T1000 (cell line): Measurements from ENCODE around the gene OR4C11.

Source experiments
- DNase-seq: peaks from one replicate; lab custom pipeline; 2025; ENCODE audit warnings: mixed read lengths; lab: John Stamatoyannopoulos, UW

OR4C11 gene, protein sequence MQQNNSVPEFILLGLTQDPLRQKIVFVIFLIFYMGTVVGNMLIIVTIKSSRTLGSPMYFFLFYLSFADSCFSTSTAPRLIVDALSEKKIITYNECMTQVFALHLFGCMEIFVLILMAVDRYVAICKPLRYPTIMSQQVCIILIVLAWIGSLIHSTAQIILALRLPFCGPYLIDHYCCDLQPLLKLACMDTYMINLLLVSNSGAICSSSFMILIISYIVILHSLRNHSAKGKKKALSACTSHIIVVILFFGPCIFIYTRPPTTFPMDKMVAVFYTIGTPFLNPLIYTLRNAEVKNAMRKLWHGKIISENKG

DNA sequence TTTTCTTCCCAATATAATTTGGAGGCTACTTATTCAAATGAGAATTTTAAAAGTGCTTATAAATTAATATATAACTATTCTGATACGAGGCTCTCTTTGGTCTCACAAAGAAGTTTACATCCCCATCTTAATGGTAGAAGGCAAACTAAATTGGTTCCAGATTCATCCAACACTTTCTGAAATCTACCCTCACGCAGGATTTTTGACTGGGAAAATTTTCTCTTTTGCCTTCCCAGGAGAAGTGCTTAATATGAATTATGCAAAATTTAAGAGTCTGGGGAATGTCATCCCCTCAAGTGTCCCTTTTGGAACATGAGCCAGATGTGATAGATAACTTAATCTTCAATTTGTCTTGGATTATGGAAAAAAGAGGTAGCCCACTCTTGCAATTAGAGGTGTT lies at the start of gene OR4C11:
TSS of gene OR4C11 (minus strand) at position 101 of the 400 bp plus-strand sequence. CDS start 3,272 bp downstream, outside the sequence.
- no peak for DNase-seq

DNA sequence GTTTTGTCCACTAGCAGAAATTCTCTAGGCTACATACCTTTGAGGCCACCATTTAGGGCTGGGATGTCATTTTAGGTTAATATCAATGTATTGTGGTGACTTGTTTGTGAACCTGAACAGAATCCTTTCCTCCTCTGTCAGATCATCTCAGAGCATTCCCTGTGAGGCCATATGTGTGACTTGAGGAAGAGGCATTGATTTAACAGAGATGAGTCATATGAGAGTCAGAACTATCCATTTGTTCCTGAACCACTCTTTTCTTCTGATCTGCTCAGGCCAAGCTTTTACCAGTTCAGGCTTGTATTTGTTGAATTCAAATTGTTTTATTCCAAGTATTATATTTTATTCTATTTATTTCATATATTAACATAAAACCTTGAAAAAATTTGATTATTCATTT lies 47.7 kb upstream of the OR4C11 start:
- no peak for DNase-seq

GRCh38 chr11:55652560-55652959 lies 45.1 kb upstream of the OR4C11 start:
- DNase-seq: no peak

GRCh38 chr11:55648027-55648426 lies 40.6 kb upstream of the OR4C11 start, which contains the start of gene OR4S2:
OR4S2 (plus strand) TSS chr11:55648327; CDS start chr11:55650904, 2,577 bp downstream.
- no peak for DNase-seq

DNA sequence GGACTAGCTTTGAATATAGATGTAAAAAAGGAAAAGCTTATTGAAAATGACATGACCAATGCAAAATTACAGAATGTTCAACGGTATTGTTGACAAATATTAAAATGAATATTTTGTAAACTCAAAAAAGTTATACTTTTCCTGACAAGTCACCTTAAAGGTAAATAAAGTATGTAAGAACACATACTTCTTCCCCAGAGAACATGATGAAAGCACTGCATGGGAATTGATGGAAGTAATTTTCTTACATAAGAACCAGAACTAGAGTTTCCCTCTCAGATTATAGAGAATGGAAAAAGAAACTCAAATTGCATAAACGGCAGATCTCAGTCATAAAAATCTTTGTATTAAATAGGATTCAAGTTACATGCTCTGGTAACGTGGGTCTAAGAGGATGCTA lies 27.4 kb upstream of the OR4C11 start, which contains the start of gene OR4P4:
TSS of gene OR4P4 (plus strand) at position 301 of the 400 bp plus-strand sequence.
- DNase-seq: no peak

GRCh38 chr11:55624531-55624930 lies 17.1 kb upstream of the OR4C11 start:
- DNase-seq: no peak

GRCh38 chr11:55572548-55572947 lies 34.9 kb downstream of the OR4C11 start:
- no peak for DNase-seq

DNA sequence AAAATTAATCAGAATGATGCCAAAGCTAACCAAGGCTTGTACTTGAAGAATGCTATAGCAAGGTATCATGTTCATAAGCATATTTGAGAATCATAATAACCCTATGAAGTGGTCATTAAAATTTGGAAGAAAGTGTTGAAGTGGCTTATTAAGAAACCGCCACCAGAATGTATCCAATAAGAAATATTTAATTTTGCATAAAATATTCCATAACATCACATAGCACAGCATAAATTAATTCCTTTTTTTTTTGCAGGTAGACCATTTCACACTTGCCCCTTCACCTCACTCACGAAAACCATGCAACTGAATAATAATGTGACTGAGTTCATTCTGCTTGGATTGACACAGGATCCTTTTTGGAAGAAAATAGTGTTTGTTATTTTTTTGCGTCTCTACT lies 35.6 kb downstream of the OR4C11 start, which contains the start of gene OR4C16:
TSS of gene OR4C16 (plus strand) at position 301 of the 400 bp plus-strand sequence. CDS start at position 301, 0 bp downstream.
- no peak for DNase-seq

DNA sequence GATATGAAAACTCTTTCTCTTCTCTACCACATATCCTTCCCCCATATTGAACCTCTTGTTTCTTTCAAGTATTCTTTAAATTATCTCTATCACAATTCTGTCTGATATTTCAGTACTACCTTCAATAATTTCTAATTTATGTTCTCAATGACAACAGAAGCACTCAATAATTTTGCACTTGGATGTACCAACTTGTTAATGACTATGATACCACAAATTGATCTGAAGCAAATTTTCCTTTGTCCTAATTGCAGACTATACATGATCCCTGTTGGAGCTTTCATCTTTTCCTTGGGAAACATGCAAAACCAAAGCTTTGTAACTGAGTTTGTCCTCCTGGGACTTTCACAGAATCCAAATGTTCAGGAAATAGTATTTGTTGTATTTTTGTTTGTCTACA lies 53.3 kb downstream of the OR4C11 start, which contains the start of gene OR4C15:
TSS of gene OR4C15 (plus strand) at position 301 of the 400 bp plus-strand sequence. CDS start at position 301, 0 bp downstream.
- no peak for DNase-seq
